Gastrocnemius medialis (tissue), 4 donors: ENCODE data around the gene SSBP4. TPM values are rescaled to one million over a fixed set of nuclear protein-coding genes. Genes with fewer than 3 reads are reported as not detected.

ENCODE experiments used
- ATAC-seq, 2 donors: fragments of 150-250 bp; one replicate each; pipeline ENCODE4 v1.9.1; 2016
- DNase-seq, 2 donors: peaks; one replicate each; pipeline ENCODE4 v3.0.0-alpha.2; 2019
- H3K27ac ChIP-seq, 4 donors: fragments of 200-600 bp; sonication (generic); 1 replicate in 1 of 4; 2 replicates in 3 of 4; pipeline ENCODE4 v1.5.1; 2016 to 2018; ENCODE audit warnings: mild to moderate bottlenecking in 2 of 4, moderate library complexity in 1 of 4
- H3K27me3 ChIP-seq, 3 donors: fragments of 200-600 bp; sonication (generic) in 2 of 3; 1 replicate in 1 of 3; 2 replicates in 2 of 3; pipeline versions ENCODE4 v1.5.1 to v1.6.0; 2016 to 2019; ENCODE audit warnings: mild to moderate bottlenecking in 1 of 3, moderate library complexity in 1 of 3
- H3K36me3 ChIP-seq, 2 donors: fragments of 200-600 bp; sonication (generic) in 1 of 2; one replicate each; pipeline ENCODE4 v1.5.1; 2017 to 2018
- H3K4me1 ChIP-seq, 2 donors: fragments of 200-600 bp; sonication (generic) in 1 of 2; one replicate each; pipeline ENCODE4 v1.5.1; 2016 to 2017; ENCODE audit warnings: mild to moderate bottlenecking in 2 of 2
- H3K4me3 ChIP-seq, 4 donors: fragments of 200-600 bp; sonication (generic) in 3 of 4; 1 replicate in 1 of 4; 2 replicates in 3 of 4; pipeline ENCODE4 v1.5.1; 2016 to 2019; ENCODE audit warnings: mild to moderate bottlenecking in 2 of 4
- H3K9me3 ChIP-seq, 3 donors: fragments of 200-600 bp; sonication (generic) in 2 of 3; 1 replicate in 1 of 3; 2 replicates in 2 of 3; pipeline ENCODE4 v1.5.1; 2016 to 2019
- POLR2A ChIP-seq, 2 donors: fragments of 450-650 bp; IDR thresholded peaks; one replicate each; pipeline ENCODE4 v1.6.1; 2017; ENCODE audit warnings: antibody characterized with exemption in 2 of 2, mild to moderate bottlenecking in 2 of 2, moderate library complexity in 2 of 2
- in situ Hi-C, 4 donors: fragments of 200-750 bp; cut with MboI; loops; one replicate each; pipeline versions ENCODE4 v1.15.0 to v1.8.0; 2017; ENCODE audit warnings: low sequenced_read_pairs in 4 of 4
- intact Hi-C: fragments of 100-400 bp; cut with DNase I; formaldehyde crosslinking; loops from one replicate; pipeline ENCODE4 v1.15.1; 2023; ENCODE audit warnings: low total_unique reads
- total RNA-seq, 4 donors: library from RNA; depleted of rRNA; stranded (reverse); fragments of >200 nt; gene quantifications; one replicate each; pipeline versions ENCODE4 v1.1.0 to v1.2.3, GENCODE V29; 2016
- TF ChIP-seq, protein P1 (sequence below), 5 experiments: fragments of 450-650 bp in 3 of 5; fragments of 200-600 bp in 2 of 5; sonication (generic) in 2 of 5; IDR thresholded peaks in 4 of 5; conservative IDR thresholded peaks in 1 of 5; 1 replicate in 4 of 5; 2 replicates in 1 of 5; pipeline ENCODE4 v1.5.1; 2016 to 2019; ENCODE audit warnings: antibody characterized with exemption in 5 of 5, mild to moderate bottlenecking in 3 of 5, moderate library complexity in 3 of 5

Gene SSBP4
- total RNA-seq, 4 donors from 2014 or later = 24.7 to 65.2 (median 44.1) TPM

DNA sequence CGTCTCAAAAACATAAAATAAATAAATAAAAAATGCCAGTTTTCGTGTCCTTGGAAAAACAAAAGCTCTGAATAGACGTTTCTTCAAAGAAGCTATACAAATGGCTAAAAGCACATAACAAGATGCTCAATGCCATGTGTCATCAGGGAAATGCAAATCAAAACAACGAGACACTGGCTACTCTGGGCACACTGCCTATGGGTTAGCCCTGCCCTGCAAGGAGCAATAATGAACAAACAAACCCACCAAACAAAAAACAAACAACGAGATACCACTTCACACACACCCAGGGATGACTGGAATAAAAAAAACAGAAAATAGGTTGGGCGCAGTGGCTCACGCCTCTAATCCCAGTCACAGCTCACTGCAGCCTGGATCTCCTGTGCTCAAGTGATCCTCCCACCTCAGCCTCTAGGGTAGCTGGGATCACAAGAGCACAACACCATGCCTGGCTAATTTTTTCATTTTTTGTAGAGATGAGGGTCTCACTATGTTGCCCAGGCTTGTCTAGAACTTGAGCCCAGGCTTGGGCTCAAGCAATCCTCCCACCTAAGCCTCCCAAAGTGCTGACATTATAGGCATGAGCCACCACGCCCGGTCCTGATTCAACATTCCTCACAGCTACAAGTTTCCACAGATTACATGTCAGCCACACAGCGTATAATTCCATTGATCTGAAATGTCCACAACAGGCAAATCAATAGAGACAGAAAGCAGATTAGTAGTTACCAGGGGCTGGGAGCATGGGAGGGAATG is 34.2 kb downstream of the SSBP4 start:
- TF ChIP-seq, protein P1, sequence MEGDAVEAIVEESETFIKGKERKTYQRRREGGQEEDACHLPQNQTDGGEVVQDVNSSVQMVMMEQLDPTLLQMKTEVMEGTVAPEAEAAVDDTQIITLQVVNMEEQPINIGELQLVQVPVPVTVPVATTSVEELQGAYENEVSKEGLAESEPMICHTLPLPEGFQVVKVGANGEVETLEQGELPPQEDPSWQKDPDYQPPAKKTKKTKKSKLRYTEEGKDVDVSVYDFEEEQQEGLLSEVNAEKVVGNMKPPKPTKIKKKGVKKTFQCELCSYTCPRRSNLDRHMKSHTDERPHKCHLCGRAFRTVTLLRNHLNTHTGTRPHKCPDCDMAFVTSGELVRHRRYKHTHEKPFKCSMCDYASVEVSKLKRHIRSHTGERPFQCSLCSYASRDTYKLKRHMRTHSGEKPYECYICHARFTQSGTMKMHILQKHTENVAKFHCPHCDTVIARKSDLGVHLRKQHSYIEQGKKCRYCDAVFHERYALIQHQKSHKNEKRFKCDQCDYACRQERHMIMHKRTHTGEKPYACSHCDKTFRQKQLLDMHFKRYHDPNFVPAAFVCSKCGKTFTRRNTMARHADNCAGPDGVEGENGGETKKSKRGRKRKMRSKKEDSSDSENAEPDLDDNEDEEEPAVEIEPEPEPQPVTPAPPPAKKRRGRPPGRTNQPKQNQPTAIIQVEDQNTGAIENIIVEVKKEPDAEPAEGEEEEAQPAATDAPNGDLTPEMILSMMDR (IDR thresholded peaks at IDR 0.05 in 4 of 5, conservative IDR thresholded peaks at IDR 0.05 in 1 of 5) = no peak
- no peak for TF ChIP-seq POLR2A (IDR thresholded peaks at IDR 0.05)
- H3K9me3 ChIP-seq = no peaks in the 10 kb centered on the region
- H3K27ac ChIP-seq = peak overlapping the region; percentile 11 to 94 (median 28)
- no peaks in the 10 kb centered on the region for H3K27me3 ChIP-seq
- in situ Hi-C loops (loop anchor here (10.0 to 25.0 kb wide), 5 partner anchors 109 to 391 kb away; partner anchors contain the start of genes UBA52 (in 3 of the 4), UPF1 (in 2 of the 4), CRTC1 (in 1 of the 4) and KXD1 (in 1 of the 4)), intact Hi-C loops (loop anchor here (5.0 kb wide), 1 partner anchor 394 kb away; no protein-coding TSS in a partner anchor)
- no peak for ATAC-seq
- no peak for DNase-seq
- peaks cover 0 to 31% of the 10 kb centered on the region in 2 donors for H3K36me3 ChIP-seq
- H3K4me1 ChIP-seq = peaks cover 28 to 36% of the 10 kb centered on the region in 2 donors
- H3K4me3 ChIP-seq = no peak overlapping the region

DNA sequence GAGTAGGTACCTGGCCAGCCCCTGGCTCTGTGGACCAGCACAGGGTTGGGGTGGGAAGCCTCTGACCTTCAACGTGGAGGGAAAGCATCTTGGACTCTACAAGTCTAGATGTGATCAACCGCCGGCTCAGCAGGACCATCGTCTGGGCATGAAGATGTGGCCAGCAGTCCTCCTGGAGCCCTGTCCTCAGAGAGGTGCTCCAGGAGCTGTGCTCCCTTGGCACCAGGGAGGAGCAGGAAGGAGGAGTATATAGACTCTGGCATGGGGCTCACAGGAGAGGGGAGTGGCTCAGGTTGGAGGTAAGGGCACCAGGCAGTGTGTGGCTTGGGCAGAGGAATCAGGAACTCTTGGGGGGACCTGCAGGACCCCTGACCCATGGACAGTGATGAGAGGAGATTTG is 37.1 kb downstream of the SSBP4 start:
- in situ Hi-C loops (loop anchor here (10.0 to 25.0 kb wide), 5 partner anchors 106 to 389 kb away; partner anchors contain the start of genes UBA52 (in 3 of the 4), UPF1 (in 2 of the 4), CRTC1 (in 1 of the 4) and KXD1 (in 1 of the 4)), intact Hi-C loops (no loop called here)
- no peaks in the 10 kb centered on the region for H3K27me3 ChIP-seq
- H3K4me3 ChIP-seq = no peak overlapping the region
- no peak for TF ChIP-seq POLR2A (IDR thresholded peaks at IDR 0.05)
- TF ChIP-seq, protein P1 (IDR thresholded peaks at IDR 0.05 in 4 of 5, conservative IDR thresholded peaks at IDR 0.05 in 1 of 5) = no peak
- H3K36me3 ChIP-seq = peaks cover 0 to 10% of the 10 kb centered on the region in 2 donors
- no peaks in the 10 kb centered on the region for H3K9me3 ChIP-seq
- ATAC-seq = no peak
- H3K4me1 ChIP-seq = peaks cover 52% of the 10 kb centered on the region in 2 donors
- peak overlapping the region; percentile 89 to 96 (median 94) for H3K27ac ChIP-seq
- DNase-seq = no peak

DNA sequence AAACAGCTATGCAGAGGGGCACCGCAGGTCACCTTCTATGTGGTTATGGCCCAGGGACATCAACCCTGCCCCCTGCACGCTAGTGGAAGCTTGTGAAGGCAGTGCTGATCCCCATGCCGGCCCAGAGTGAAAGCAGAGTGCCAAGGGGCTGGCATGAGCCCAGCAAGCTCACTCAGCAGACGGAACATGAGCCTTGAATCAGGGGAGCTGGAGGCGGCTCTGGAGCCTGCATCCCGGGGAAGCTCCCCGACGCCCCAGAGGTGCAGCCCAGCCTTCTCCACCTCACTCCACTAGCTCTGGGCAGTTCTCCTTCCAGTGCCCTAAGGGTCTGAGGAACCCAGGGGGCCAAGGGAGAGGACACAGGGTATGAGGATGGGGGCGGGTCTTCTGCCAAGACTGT is 37.8 kb downstream of the SSBP4 start:
- no peak overlapping the region for H3K4me3 ChIP-seq
- ATAC-seq = peak in 1 of 2 donors; percentile 42
- intact Hi-C loops (no loop called here), in situ Hi-C loops (loop anchor here (10.0 to 25.0 kb wide), 5 partner anchors 105 to 388 kb away; partner anchors contain the start of genes UBA52 (in 3 of the 4), UPF1 (in 2 of the 4), CRTC1 (in 1 of the 4) and KXD1 (in 1 of the 4))
- H3K27ac ChIP-seq = peak overlapping the region; percentile 89 to 96 (median 94)
- H3K9me3 ChIP-seq = no peaks in the 10 kb centered on the region
- H3K27me3 ChIP-seq = no peaks in the 10 kb centered on the region
- peak; percentile 67 to 89 for DNase-seq
- peaks cover 0 to 8% of the 10 kb centered on the region in 2 donors for H3K36me3 ChIP-seq
- H3K4me1 ChIP-seq = peaks cover 52 to 56% of the 10 kb centered on the region in 2 donors
- no peak for TF ChIP-seq POLR2A (IDR thresholded peaks at IDR 0.05)
- TF ChIP-seq, protein P1 (IDR thresholded peaks at IDR 0.05 in 4 of 5, conservative IDR thresholded peaks at IDR 0.05 in 1 of 5) = no peak

DNA sequence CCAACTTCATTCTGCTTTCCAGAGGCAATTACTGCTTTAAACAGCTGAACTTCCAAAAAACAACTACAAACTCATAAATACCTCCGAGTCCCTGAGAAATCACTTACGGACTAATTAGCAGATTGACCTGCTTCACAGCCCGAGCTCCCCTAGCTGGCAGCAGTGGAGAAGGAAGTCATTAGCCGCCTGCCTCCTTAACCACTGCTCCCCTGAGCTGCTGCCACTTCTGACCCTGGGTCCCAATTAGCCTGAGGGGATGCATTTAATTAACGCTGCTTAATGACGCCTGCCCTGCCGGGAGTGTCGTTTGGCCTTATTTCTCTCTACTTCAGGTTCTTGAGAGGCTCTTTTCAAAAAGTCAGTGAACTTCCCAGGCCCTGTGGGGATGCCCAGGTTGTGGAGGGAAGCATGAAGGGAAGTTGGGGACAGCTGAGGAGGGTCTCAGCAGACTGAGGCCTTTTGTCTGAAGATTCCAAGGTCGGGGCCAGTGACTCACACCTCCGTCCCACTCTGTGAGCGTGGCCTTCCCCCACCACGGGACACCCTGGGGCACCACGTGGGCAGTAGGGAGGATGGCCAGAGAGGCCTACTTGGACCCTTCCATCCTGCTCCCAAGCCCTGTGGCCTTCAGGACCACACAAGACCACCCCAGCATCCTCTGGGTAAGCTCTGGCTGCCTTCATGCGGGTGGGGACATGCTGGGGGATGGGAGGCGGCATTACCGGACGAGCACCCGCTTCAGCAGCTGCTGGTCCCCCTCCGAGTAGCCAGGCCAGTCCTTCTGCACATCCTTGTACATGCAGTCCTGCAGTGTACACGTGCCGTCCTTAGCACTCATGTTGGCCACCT is 38.5 kb downstream of the SSBP4 start:
- TF ChIP-seq, protein P1 (IDR thresholded peaks at IDR 0.05 in 4 of 5, conservative IDR thresholded peaks at IDR 0.05 in 1 of 5) = no peak
- no peak for TF ChIP-seq POLR2A (IDR thresholded peaks at IDR 0.05)
- Histone ChIP-seq H3K36me3 (peaks cover 0 to 8% of the 10 kb centered on the region in 2 donors), H3K4me1 (peaks cover 57% of the 10 kb centered on the region in 2 donors), H3K27me3 (no peaks in the 10 kb centered on the region), H3K9me3 (no peaks in the 10 kb centered on the region), H3K27ac (peak overlapping the region; percentile 89 to 96 (median 94)), H3K4me3 (no peak overlapping the region)
- DNase-seq (no peak), ATAC-seq (no peak)
- in situ Hi-C loops (loop anchor here (10.0 to 25.0 kb wide), 5 partner anchors 105 to 387 kb away; partner anchors contain the start of genes UBA52 (in 3 of the 4), UPF1 (in 2 of the 4), CRTC1 (in 1 of the 4) and KXD1 (in 1 of the 4)), intact Hi-C loops (no loop called here)
